GM21528 (cell line): ENCODE results near the gene SDR9C7.
"Not testable (repeated sequence)": the region's sequence is repeated elsewhere in the genome, so short reads cannot be mapped to it uniquely, and the experiment has no call there.

Experiments used
- ATAC-seq: cut with Tn5 transposase; IDR thresholded peaks from one replicate; pipeline ENCODE4 v1.9.1; 2021; ENCODE audit warnings: mild to moderate bottlenecking, moderate library complexity; ENCODE audit not compliant: unreplicated experiment, low FRiP score

SDR9C7 gene

DNA sequence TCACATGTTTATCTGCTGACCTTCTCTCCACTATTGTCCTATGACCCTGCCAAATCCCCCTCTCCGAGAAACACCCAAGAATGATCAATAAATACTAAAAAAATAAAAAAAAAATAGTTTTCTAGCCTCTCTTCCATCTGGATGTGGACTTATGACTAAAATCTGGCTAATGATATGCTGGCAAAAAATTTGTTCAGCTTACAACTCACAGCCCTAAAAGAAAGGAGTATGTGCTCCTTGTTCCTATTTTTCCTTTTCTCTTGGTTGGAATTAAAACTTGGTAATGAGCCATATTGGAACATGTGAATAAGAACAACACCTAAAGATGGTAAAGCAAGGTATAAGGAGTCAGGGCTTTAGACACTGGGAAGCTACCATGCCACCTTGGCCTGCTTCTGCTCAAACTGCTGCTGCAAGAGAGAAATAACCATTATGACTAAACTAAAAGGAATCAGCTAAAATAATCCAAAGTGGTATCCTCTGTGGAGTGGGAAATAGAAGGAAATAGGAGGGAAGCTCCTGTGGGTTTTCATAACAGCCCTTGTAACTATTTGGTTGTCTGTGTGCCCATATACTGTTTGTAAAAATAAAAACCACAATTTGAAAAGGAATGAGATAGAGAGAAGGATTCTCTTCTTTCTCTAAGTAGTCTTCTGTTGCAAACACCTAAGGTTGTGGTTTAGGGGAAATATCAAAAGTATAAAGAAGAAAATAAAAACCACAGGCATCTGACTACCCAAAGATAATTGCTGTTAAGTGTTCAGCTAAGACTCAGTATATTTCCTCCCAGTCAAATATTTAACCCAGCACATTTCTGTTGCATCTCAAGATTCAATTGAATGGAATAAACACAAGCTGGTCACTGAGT is 53.8 kb downstream of the SDR9C7 start:
- ATAC-seq = no peak

GRCh38 chr12:56879240-56880124 is 54.7 kb downstream of the SDR9C7 start:
- not testable (repeated sequence) for ATAC-seq

DNA sequence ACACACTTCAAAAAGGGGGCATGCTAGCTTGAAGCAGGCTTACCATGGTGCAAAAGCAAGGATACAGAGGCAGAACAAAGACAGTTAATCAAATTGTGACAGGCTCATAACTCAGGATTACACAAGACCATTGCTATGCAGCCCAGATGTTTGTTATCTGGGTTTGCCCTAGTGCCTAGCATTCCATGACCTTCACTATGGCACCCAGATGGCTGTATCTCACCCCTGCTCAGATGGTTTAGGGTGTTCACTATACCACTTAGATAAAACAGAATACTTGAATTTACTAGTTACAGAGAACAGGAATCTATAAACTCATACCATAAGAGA is 56.2 kb downstream of the SDR9C7 start:
- no peak for ATAC-seq

DNA sequence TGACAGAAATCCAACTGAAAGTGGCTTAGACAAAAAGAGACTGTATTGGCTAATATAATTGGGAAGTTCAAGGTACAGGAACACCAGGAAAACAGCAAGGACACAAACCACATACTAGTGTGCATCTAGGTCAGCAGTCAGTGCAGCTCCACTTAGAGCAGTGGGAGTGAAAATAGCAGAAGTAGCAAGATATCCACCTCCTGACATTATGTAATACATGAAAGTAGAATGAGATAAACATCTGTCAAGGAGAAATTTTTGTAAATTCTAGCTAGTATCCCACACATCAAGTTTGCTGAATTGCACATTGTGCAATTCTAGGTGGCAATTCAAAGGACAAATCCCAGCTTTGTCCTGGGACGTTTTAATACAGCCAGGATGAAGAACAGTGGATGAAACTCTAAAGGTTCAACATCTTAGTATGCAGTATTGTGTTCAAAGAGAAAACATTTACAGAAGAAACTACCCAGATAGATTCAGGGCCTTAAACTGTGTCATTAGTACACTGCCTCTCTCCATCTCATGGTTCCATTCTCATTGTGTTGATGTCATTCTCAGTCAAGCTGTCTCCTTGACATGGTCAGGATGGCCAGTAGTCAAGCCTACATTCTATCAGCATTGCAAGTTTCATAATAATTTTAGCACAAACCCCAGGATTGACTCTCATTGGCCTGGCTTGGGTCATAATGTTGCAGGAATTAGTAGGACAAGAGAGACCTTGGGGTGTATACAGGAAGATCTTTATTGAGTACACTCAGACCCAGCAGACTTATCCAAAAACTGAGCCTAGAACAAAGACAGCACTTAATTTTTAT is 56.8 kb downstream of the SDR9C7 start:
- no peak for ATAC-seq

DNA sequence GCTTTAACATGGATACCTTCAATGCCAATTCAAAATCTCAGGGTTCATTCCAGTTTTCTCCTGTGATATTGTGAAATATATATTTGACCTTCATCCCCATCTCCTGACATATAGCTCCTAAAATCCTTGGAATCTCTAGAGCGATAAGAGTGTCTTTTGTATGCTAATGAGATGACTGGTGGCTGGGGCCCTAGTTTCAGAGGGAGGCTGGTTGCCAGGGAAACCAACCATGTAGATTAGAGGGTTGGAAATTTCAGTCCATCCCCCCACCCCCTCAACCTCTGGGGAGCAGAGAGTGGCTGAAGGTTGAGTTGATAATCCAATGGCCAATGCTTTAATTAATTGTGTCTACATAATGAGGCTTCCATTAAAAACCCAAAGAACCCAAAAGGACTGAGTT is 59.4 kb downstream of the SDR9C7 start:
- ATAC-seq = no peak

DNA sequence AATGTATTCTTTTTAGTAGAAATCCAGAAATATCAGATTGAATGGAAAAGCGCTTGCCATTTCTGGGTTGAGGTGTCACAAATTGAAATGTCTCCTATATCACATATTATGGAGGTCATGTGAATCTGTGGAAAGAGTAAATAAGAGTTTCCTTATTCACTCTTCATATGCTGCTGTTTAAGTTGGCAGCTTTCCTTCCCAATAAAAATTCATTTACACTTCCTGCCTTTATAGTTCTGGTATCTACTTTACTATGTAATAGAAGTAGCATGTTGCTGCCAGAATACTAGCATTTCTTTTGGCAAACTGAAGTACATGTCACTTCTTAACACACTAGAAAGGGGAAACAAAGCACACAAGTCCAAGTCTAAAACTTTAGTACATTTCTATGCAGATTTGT is 60.8 kb downstream of the SDR9C7 start:
- no peak for ATAC-seq
